GM21576 (cell line): ENCODE measurements around the gene EIF3D.

Experiments used
- ATAC-seq: cut with Tn5 transposase; IDR thresholded peaks from one replicate; pipeline ENCODE4 v1.9.1; 2021; ENCODE audit warnings: mild to moderate bottlenecking, moderate library complexity; ENCODE audit not compliant: unreplicated experiment

The EIF3D gene

DNA sequence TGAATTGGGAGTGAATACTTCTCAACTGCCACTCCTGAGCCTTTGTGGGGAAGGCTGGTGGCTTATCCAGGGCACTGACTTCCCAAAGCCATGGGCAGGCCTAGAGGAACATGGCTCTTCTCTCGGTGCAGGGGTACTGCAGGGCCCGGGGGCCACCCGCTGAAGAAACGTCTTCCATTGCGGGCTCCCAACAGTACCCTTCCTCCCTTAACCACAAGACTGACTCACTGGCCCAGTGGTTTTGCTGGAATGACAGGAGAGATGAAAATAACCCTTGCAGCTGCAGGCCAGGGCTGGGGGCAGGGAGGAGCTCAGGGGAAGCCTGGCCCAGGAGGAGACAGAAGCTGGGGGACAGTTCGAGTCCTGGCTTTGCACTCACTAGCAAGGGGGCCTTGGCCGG is 61.0 kb downstream of the EIF3D start:
- ATAC-seq = no peak

- ATAC-seq = no peak
Measured at GRCh38 chr22:36467042-36467810, 61.7 kb downstream of the EIF3D start.

- ATAC-seq = no peak
Measured at GRCh38 chr22:36466258-36466657, 62.7 kb downstream of the EIF3D start.

- ATAC-seq = no peak
Measured at GRCh38 chr22:36465232-36466021, 63.5 kb downstream of the EIF3D start.

GRCh38 chr22:36464715-36465231 is 64.2 kb downstream of the EIF3D start:
- ATAC-seq = no peak

DNA sequence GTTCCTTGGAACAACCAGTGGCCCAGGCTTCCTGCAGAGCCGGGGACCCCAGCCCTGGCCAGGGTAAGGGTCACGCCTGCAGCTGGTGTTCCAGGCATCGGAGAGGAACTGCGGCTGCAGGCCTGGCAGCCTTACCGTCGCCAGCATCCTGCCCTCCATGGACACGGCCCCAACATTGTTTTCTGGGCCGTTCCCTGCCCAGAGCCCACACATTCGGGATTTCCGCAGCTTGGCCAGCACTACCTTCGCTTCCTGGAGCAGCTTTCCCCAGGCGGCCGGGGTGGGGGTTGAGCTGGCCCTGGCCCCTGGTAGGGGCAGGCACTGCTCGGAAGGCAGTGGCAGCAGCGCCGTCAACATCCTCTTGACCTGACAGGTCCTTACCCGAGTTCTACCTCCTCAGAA is 65.2 kb downstream of the EIF3D start:
- ATAC-seq = no peak

- ATAC-seq = no peak
Measured at GRCh38 chr22:36461665-36462649, 67.0 kb downstream of the EIF3D start.
